AG04450 (cell line): Measurements from ENCODE around the gene RGS4. TPM values are rescaled to one million over a fixed set of nuclear protein-coding genes. Genes with fewer than 3 reads are reported as not detected.

Experiments used
- CTCF ChIA-PET: fragments of 300-600, 350-600 bp; formaldehyde crosslinking; extraction: SDS; loops from one replicate; lab custom pipeline; 2022; ENCODE audit warnings: antibody characterized with exemption, inconsistent platforms; lab: Charles Lee
- POLR2A ChIA-PET: fragments of 350-600 bp; formaldehyde crosslinking; extraction: SDS; loops from one replicate; lab custom pipeline; 2021; ENCODE audit warnings: antibody characterized with exemption, inconsistent platforms; lab: Yijun Ruan, JAX
- DNase-seq: peaks from one replicate; pipeline ENCODE4 v3.0.0-alpha.2; 2011; ENCODE audit warnings: low read depth, low spot score
- H3K27ac ChIP-seq: one replicate; pipeline ENCODE4 v1.5.1; 2012; ENCODE audit warnings: low read depth, low read length, control low read depth
- H3K27me3 ChIP-seq: one replicate; pipeline ENCODE4 v1.6.0; 2012; ENCODE audit warnings: low read length; ENCODE audit not compliant: control insufficient read depth, insufficient read depth
- H3K4me3 ChIP-seq: 2 replicates; pipeline ENCODE4 v1.5.1; 2011; ENCODE audit warnings: mild to moderate bottlenecking, low read depth, low read length, control low read depth
- H3K9me3 ChIP-seq: 2 replicates; pipeline ENCODE4 v1.5.1; 2012; ENCODE audit warnings: low read length; ENCODE audit not compliant: control insufficient read depth, insufficient read depth
- polyA plus RNA-seq: library from polyadenylated mRNA; depleted of rRNA; stranded (reverse); fragments of >200 nt; gene quantifications from 2 replicates; pipeline ENCODE4 v1.2.3, GENCODE V29; 2011
- TF ChIP-seq, protein P1 (sequence below): IDR thresholded peaks from 2 replicates; pipeline ENCODE4 v1.5.1; 2011; ENCODE audit warnings: low read depth, low read length, control low read depth, inconsistent platforms

RGS4 gene
- polyA plus RNA-seq, 1 experiment: 20.2 TPM

DNA sequence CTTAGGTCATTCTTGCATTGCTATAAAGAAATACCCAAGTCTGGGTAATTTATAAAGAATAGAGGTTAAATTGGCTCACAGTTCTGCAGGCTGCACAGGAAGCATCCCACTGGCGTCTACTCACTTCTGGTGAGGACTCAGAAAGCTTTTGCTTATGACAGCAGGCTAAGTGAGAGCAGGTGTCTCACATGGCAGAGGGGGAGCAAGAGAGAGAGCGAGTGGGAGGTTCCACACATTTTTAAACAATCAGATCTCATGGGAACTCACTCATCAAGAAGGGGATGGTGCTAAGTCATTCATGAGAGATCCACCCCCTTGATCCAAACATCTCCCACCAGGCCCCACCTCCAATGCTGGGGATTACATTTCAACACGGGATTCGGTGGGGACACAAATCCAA lies 13.6 kb upstream of the RGS4 start:
- H3K27me3 ChIP-seq: no peaks in the 10 kb centered on the region
- no peak overlapping the region for H3K4me3 ChIP-seq
- ChIA-PET CTCF (interaction anchor here (0.9 to 4.8 kb wide), 2 partner anchors 14 to 177 kb away, joined by 3 to 29 read pairs; partner anchors contain the start of gene RGS4), POLR2A (no interaction called here)
- no peaks in the 10 kb centered on the region for H3K9me3 ChIP-seq
- H3K27ac ChIP-seq: no peak overlapping the region
- TF ChIP-seq, protein P1, sequence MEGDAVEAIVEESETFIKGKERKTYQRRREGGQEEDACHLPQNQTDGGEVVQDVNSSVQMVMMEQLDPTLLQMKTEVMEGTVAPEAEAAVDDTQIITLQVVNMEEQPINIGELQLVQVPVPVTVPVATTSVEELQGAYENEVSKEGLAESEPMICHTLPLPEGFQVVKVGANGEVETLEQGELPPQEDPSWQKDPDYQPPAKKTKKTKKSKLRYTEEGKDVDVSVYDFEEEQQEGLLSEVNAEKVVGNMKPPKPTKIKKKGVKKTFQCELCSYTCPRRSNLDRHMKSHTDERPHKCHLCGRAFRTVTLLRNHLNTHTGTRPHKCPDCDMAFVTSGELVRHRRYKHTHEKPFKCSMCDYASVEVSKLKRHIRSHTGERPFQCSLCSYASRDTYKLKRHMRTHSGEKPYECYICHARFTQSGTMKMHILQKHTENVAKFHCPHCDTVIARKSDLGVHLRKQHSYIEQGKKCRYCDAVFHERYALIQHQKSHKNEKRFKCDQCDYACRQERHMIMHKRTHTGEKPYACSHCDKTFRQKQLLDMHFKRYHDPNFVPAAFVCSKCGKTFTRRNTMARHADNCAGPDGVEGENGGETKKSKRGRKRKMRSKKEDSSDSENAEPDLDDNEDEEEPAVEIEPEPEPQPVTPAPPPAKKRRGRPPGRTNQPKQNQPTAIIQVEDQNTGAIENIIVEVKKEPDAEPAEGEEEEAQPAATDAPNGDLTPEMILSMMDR: no peak
- no peak for DNase-seq

DNA sequence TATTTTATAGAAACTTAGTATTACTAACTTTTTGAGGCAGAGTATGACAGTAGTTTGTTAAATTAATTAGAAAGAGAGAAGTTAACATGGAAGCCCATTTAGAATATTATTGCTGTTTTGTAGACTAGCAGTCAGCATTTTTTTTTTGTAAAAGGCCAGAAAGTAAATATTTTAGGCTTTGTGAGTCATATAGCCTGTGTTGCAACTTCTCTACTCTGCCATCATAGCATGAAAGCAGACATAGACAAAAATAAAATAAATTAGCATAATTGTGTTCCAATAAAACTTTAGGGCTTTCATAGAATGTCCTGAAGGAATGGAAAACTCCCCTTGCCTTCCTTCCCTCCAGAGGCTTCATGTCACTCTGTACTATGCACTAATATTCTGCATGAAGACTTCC lies 12.3 kb upstream of the RGS4 start:
- Histone ChIP-seq H3K4me3 (no peak overlapping the region), H3K27ac (no peak overlapping the region), H3K9me3 (no peaks in the 10 kb centered on the region), H3K27me3 (no peaks in the 10 kb centered on the region)
- POLR2A ChIA-PET: interaction anchor here (1.2 kb wide), 1 partner anchor 14 kb away, joined by 3 read pairs; no protein-coding TSS in a partner anchor
- no peak for DNase-seq
- TF ChIP-seq, protein P1: no peak
- CTCF ChIA-PET: interaction anchor here (0.7 to 4.8 kb wide), 6 partner anchors 12 to 209 kb away, joined by 3 to 29 read pairs (median 4); partner anchors contain the start of gene RGS4

DNA sequence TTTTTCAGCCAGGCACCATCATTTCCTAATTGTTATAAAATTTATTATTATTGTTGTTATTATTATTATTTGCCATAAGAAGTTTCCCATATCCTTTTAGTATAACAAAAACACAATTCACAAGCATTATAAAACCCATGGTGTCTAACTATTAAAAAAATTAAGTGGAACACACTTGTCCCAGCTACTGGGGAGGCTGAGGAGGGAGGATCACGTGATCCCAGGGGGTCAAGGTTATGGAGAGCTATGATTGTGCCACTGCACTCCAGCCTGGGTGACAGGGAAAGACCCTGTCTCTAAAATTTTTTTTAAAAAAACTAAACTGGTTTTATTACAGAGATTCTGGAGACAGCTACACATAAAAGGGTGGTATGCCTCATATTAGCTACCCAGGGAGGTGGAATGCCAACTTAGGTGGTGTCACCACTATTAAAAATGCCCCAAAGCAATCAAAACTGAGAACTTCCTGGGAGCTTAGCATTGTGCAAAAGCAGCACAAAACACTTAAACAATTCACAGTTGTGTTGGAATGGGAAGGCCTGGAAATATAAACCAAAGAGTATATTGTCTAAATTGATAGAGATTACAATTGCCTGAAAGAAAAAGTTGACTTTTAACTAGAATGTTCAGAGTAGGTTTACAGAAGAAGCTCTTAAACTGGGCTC lies 8.7 kb upstream of the RGS4 start:
- CTCF ChIA-PET: interaction anchor here (0.6 to 3.0 kb wide), 8 partner anchors 11 to 255 kb away, joined by 3 to 12 read pairs (median 4); no protein-coding TSS in a partner anchor

DNA sequence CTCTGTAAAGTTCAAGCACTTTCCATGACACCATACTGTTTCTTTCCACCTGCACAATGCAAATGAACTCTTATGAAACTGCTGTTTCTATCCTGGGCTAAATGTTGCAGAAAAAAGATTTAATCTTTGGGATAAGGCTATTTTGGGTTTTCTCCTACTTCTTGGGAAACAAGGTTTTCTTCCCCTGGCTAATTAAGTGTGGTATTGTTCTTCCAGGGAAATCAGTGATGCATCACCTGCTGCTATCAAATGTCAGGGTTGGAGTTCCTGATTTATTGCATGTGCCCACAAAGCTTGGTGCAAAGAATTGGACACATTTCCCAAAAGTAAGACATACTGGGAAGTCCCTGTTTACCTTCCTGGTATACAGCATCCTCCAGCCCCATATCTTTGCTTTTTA lies 6.0 kb upstream of the RGS4 start:
- Histone ChIP-seq H3K27ac (no peak overlapping the region), H3K4me3 (no peak overlapping the region), H3K9me3 (no peaks in the 10 kb centered on the region), H3K27me3 (no peaks in the 10 kb centered on the region)
- TF ChIP-seq, protein P1: no peak
- no peak for DNase-seq
- ChIA-PET CTCF (no interaction called here), POLR2A (no interaction called here)

More for the DNA sequence above, 8.7 kb upstream of the RGS4 start:
- POLR2A ChIA-PET: no interaction called here
- Histone ChIP-seq H3K9me3 (no peaks in the 10 kb centered on the region), H3K27ac (no peak overlapping the region), H3K27me3 (no peaks in the 10 kb centered on the region), H3K4me3 (no peak overlapping the region)
- TF ChIP-seq, protein P1: no peak
- DNase-seq: no peak

DNA sequence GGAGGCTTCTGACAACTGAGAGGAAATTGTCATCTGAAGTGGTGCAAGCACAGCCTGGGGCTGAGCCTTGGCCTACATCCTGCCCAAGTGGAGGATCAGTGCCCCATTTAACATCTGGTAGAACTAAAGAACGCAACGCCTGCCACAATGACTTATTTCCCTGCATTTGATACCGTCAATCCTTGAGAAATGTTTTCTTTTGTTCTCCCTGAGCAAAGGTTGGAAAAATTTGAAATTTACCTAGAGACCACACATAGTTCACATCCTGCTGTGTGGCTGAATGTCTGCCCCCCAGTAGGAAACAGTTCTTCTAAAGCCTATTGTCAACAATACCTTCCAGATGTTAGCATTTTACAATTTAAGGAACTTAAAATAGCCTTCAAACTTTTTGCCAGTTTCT lies 5.6 kb upstream of the RGS4 start:
- TF ChIP-seq, protein P1: no peak
- Histone ChIP-seq H3K27me3 (no peaks in the 10 kb centered on the region), H3K27ac (no peak overlapping the region), H3K9me3 (no peaks in the 10 kb centered on the region), H3K4me3 (no peak overlapping the region)
- ChIA-PET CTCF (no interaction called here), POLR2A (no interaction called here)
- DNase-seq: no peak
